HG03060 (cell line): ENCODE results near the gene BTG4.
A peak's percentile ranks its signal among the peaks of the same experiment; 100 is the strongest.

Experiments
- ATAC-seq: cut with Tn5 transposase; IDR thresholded peaks from one replicate; pipeline ENCODE4 v1.9.1; 2021; ENCODE audit warnings: low read depth, moderate number of reproducible peaks; ENCODE audit not compliant: unreplicated experiment

BTG4 gene

GRCh38 chr11:111457731-111458368 is 54.3 kb downstream of the BTG4 start:
- ATAC-seq = no peak

- ATAC-seq = no peak
Measured at GRCh38 chr11:111456859-111457730, 55.1 kb downstream of the BTG4 start.

- ATAC-seq = no peak
Measured at GRCh38 chr11:111456086-111456858, 55.9 kb downstream of the BTG4 start.

- no peak for ATAC-seq
Measured at GRCh38 chr11:111455291-111456085, 56.7 kb downstream of the BTG4 start.

GRCh38 chr11:111454561-111455192 is 57.5 kb downstream of the BTG4 start:
- ATAC-seq = no peak

- no peak for ATAC-seq
Measured at GRCh38 chr11:111452817-111453552, 59.2 kb downstream of the BTG4 start.

- no peak for ATAC-seq
Measured at GRCh38 chr11:111452146-111452545, 60.0 kb downstream of the BTG4 start.

GRCh38 chr11:111450480-111451320 is 61.5 kb downstream of the BTG4 start:
- peak; percentile 73 for ATAC-seq

GRCh38 chr11:111449696-111450479 is 62.3 kb downstream of the BTG4 start:
- no peak for ATAC-seq

- no peak for ATAC-seq
Measured at GRCh38 chr11:111448831-111449557, 63.2 kb downstream of the BTG4 start.

- no peak for ATAC-seq
Measured at GRCh38 chr11:111448414-111448813, 63.8 kb downstream of the BTG4 start.

- ATAC-seq = no peak
Measured at GRCh38 chr11:111447931-111448330, 64.3 kb downstream of the BTG4 start.

GRCh38 chr11:111447112-111447471 is 65.1 kb downstream of the BTG4 start:
- ATAC-seq = no peak

- ATAC-seq = peak; percentile 76
Measured at GRCh38 chr11:111446404-111447111, 65.6 kb downstream of the BTG4 start.

GRCh38 chr11:111445586-111445985 is 66.6 kb downstream of the BTG4 start:
- no peak for ATAC-seq
